ENCODE measurements around the gene PHPT1. TPM values are rescaled to one million over a fixed set of nuclear protein-coding genes. Genes with fewer than 3 reads are reported as not detected.

The PHPT1 gene
- total RNA-seq, 1 experiment from 2014 or later: 161 TPM

- H3K27ac Mint-ChIP-seq: peak overlapping the region in 1 of 3 experiments; percentile 33; a peak in 1 of 7 replicates
- Histone ChIP-seq H2BK120ac (ENCODE audit: low read depth, low read length, poor library complexity, severe bottlenecking) (no peak overlapping the region), H3T11ph (ENCODE audit: low read length) (no peak overlapping the region), H3K23ac (ENCODE audit: insufficient read length, low read depth, low read length) (no peak overlapping the region), H4K20me1 (ENCODE audit: control insufficient read depth, insufficient read depth, insufficient read length) (no peaks in the 10 kb centered on the region), H4K8ac (replicated peaks; ENCODE audit: insufficient read length, low read depth, low read length) (no peak overlapping the region), H4K5ac (ENCODE audit: insufficient read length, low read depth, low read length) (no peak overlapping the region), H2BK20ac (ENCODE audit: low read depth, low read length, poor library complexity, severe bottlenecking) (no peak overlapping the region), H3K4me2 (ENCODE audit: insufficient read depth, insufficient read length, low read length) (no peak overlapping the region), H3K56ac (ENCODE audit: insufficient read length, low read depth, low read length) (no peak overlapping the region), H3K9ac (ENCODE audit: extremely low read depth, insufficient read length, low read length) (no peak overlapping the region), H4K91ac (ENCODE audit: insufficient read length, low read depth, low read length) (no peak overlapping the region), H3K27ac (ENCODE audit: insufficient read length, low read depth, low read length) (no peak overlapping the region), H3K18ac (ENCODE audit: insufficient read length, low read depth, low read length) (no peak overlapping the region), H3K23me2 (ENCODE audit: insufficient read length, low read depth, low read length, poor library complexity, severe bottlenecking) (no peaks in the 10 kb centered on the region), H3K4me1 (ENCODE audit: insufficient read depth, low read length) (no peaks in the 10 kb centered on the region), H3K79me1 (ENCODE audit: insufficient read depth, low read depth, low read length, poor library complexity, severe bottlenecking) (peaks cover 5% of the 10 kb centered on the region), H2AFZ (ENCODE audit: low read length) (no peak overlapping the region), H2BK15ac (ENCODE audit: low read depth, low read length) (no peak overlapping the region), H3K27me3 (ENCODE audit: insufficient read depth, low read length) (no peaks in the 10 kb centered on the region), H3K4ac (ENCODE audit: low read depth, low read length) (no peak overlapping the region), H3K79me2 (ENCODE audit: insufficient read depth, low read length) (no peaks in the 10 kb centered on the region; the same call in 1 of the 2 replicates), H2BK12ac (ENCODE audit: insufficient read length, low read depth, low read length) (no peak overlapping the region), H2BK5ac (ENCODE audit: insufficient read length, low read length) (no peak overlapping the region), H2AK5ac (ENCODE audit: insufficient read length, low read length) (no peak overlapping the region), H3K14ac (ENCODE audit: insufficient read depth, low read length) (no peak overlapping the region), H3K9me3 (ENCODE audit: control insufficient read depth, low read depth, low read length) (no peaks in the 10 kb centered on the region)
- peaks cover 33 to 68% (median 60%) of the 10 kb centered on the region in 3 experiments for H3K36me3 Mint-ChIP-seq (ENCODE audit: insufficient read depth in 1 of 3, low read depth in 3 of 3)
- H3K9me3 Mint-ChIP-seq: no peaks in the 10 kb centered on the region; a peak in 1 of 5 replicates
- no peak for TF ChIP-seq CTCF (conservative IDR thresholded peaks at IDR 0.05)
- DNase-seq: no peak
- no CpG with 5 or more reads among the region's 1 CpG for WGBS (ENCODE audit: extremely low coverage, insufficient read length, low lambda C conversion rate)
- H3K4me1 Mint-ChIP-seq: peaks cover 0 to 3% of the 10 kb centered on the region in 2 experiments; a peak in 2 of 4 replicates
- H3K4me3 Mint-ChIP-seq: no peak overlapping the region
- H3K27me3 Mint-ChIP-seq (ENCODE audit: low read depth): no peaks in the 10 kb centered on the region
These were observed 33.8 kb upstream of the PHPT1 start for GRCh38 chr9:136815422-136815782.
